GM12878 (cell line): ENCODE data around the gene TPO. TPM values are rescaled to one million over a fixed set of nuclear protein-coding genes. Genes with fewer than 3 reads are reported as not detected.

Experiments used
- ATAC-seq: fragments of 200-7000 bp; cut with Tn5 transposase; 3 replicates; pipeline ENCODE4 v1.9.1; 2020; ENCODE audit warnings: mild to moderate bottlenecking, moderate library complexity
- BruUV-seq: library from RNA; stranded (reverse); fragments of 400-500 nt; replicated peaks from 2 replicates; lab custom pipeline; 2021; lab: Mats Ljungman, UMichigan
- CTCF ChIA-PET: fragments of 300-600 bp; sonication (Branson Sonifier 250); formaldehyde crosslinking; extraction: SDS; loops from one replicate; lab custom pipeline; 2021; ENCODE audit warnings: inconsistent platforms; lab: Yijun Ruan, JAX
- POLR2A ChIA-PET: fragments of 350-600 bp; formaldehyde crosslinking; extraction: SDS; loops from one replicate; lab custom pipeline; 2021; ENCODE audit warnings: inconsistent platforms; lab: Charles Lee
- RAD21 ChIA-PET: fragments of 300-600 bp; sonication (Branson Sonifier 250); formaldehyde crosslinking; loops from one replicate; lab custom pipeline; 2023; ENCODE audit warnings: antibody characterized with exemption; ENCODE audit not compliant: unreplicated experiment; lab: Charles Lee
- SMC1A ChIA-PET: fragments of 300-600 bp; sonication (Branson Sonifier 250); formaldehyde crosslinking; loops from one replicate; lab custom pipeline; 2023; ENCODE audit not compliant: unreplicated experiment, uncharacterized antibody; lab: Charles Lee
- DNase-seq: peaks from one replicate; pipeline ENCODE4 v3.0.0-alpha.2; 2011; ENCODE audit warnings: low read depth, low spot score
- FAIRE-seq: peaks from 3 replicates; lab custom pipeline; 2011; peaks lifted over from hg19 to GRCh38; lab: Jason Lieb, UNC
- H2AFZ ChIP-seq: 2 replicates; pipeline ENCODE4 v1.6.0; 2011; ENCODE audit warnings: low read depth, low read length, control low read depth; ENCODE audit not compliant: control insufficient read depth
- H3K27ac ChIP-seq: 2 replicates; pipeline ENCODE4 v1.5.1; 2011; ENCODE audit warnings: control low read depth; ENCODE audit not compliant: control insufficient read depth, insufficient read depth
- H3K27me3 ChIP-seq, 2 experiments: replicated peaks in 1 of 2; 2 replicates each; pipeline versions ENCODE4 v1.6.0 to v1.6.1; 2011; ENCODE audit warnings: low read length in 1 of 2; ENCODE audit not compliant: control insufficient read depth in 2 of 2, insufficient read depth in 2 of 2
- H3K36me3 ChIP-seq, 2 experiments: 2 replicates each; pipeline ENCODE4 v1.5.1; 2011; ENCODE audit warnings: low read length in 1 of 2; ENCODE audit not compliant: control insufficient read depth in 2 of 2, insufficient read depth in 2 of 2
- H3K4me1 ChIP-seq: 2 replicates; pipeline ENCODE4 v1.6.1; 2011; ENCODE audit warnings: mild to moderate bottlenecking, low read length, moderate library complexity, mixed read lengths; ENCODE audit not compliant: control insufficient read depth, insufficient read depth
- H3K4me2 ChIP-seq: 2 replicates; pipeline ENCODE4 v1.6.0; 2011; ENCODE audit warnings: control low read depth; ENCODE audit not compliant: control insufficient read depth, insufficient read depth
- H3K4me3 ChIP-seq: fragments of 200-600 bp; sonication (generic); 2 replicates; pipeline ENCODE4 v1.5.1; 2016
- H3K79me2 ChIP-seq: 2 replicates; pipeline ENCODE4 v1.6.0; 2011; ENCODE audit warnings: low read length; ENCODE audit not compliant: control insufficient read depth, insufficient read depth
- H3K9ac ChIP-seq: 2 replicates; pipeline ENCODE4 v1.8.0; 2011; ENCODE audit warnings: low read length, control low read depth, mixed read lengths; ENCODE audit not compliant: control insufficient read depth, insufficient read depth
- H3K9me3 ChIP-seq: replicated peaks from 3 replicates; pipeline ENCODE4 v1.5.1; 2011; ENCODE audit warnings: mild to moderate bottlenecking, low read length; ENCODE audit not compliant: control insufficient read depth, insufficient read depth
- H4K20me1 ChIP-seq: 2 replicates; pipeline ENCODE4 v1.6.0; 2011; ENCODE audit not compliant: control insufficient read depth, insufficient read depth
- BRCA1 ChIP-seq: IDR thresholded peaks from 2 replicates; pipeline ENCODE4 v1.6.1; 2011; ENCODE audit warnings: low read depth, low read length, improper control_type of control experiment
- MTA2 ChIP-seq: fragments of 450-650 bp; IDR thresholded peaks from 2 replicates; pipeline ENCODE4 v1.6.1; 2016; ENCODE audit warnings: low read depth, mild to moderate bottlenecking, moderate library complexity
- NRF1 ChIP-seq: conservative IDR thresholded peaks from 2 replicates; pipeline ENCODE4 v1.6.1; 2011; ENCODE audit warnings: mild to moderate bottlenecking, low read depth, low read length, improper control_type of control experiment
- SIN3A ChIP-seq: IDR thresholded peaks from 2 replicates; pipeline ENCODE4 v1.6.1; 2012; ENCODE audit warnings: low read depth, low read length, improper control_type of control experiment
- SIX5 ChIP-seq: IDR thresholded peaks from 2 replicates; pipeline ENCODE4 v1.6.1; 2011; ENCODE audit warnings: mild to moderate bottlenecking, low read depth, low read length, moderate library complexity; ENCODE audit not compliant: severe bottlenecking
- SKIL ChIP-seq: fragments of 450-650 bp; IDR thresholded peaks from 2 replicates; pipeline ENCODE4 v1.6.1; 2017; ENCODE audit warnings: mild to moderate bottlenecking, low read depth, inconsistent platforms; ENCODE audit not compliant: poor library complexity, severe bottlenecking
- SMAD5 ChIP-seq: IDR thresholded peaks from 2 replicates; pipeline ENCODE4 v1.6.1; 2016; ENCODE audit warnings: antibody characterized with exemption, low read depth
- ZNF622 ChIP-seq: fragments of 450-650 bp; IDR thresholded peaks from 2 replicates; pipeline ENCODE4 v1.6.1; 2017; ENCODE audit warnings: mild to moderate bottlenecking, inconsistent platforms
- WGBS: methylation state at CpG from one replicate; pipeline ENCODE4 v1.1.6; 2016; ENCODE audit warnings: low lambda C conversion rate; ENCODE audit not compliant: insufficient replicate concordance, insufficient coverage; ENCODE audit errors: missing lambda C conversion rate; 5-methylcytosine and 5-hydroxymethylcytosine counted together
- in situ Hi-C: fragments of 300-500 bp; cut with MboI; formaldehyde crosslinking; loops from 9 replicates; pipeline ENCODE4 v1.14.3; 2018; ENCODE audit warnings: mixed read lengths
- intact Hi-C: fragments of 100-400 bp; cut with micrococcal nuclease; formaldehyde crosslinking; loops from one replicate; pipeline ENCODE4 v1.14.2; 2022; ENCODE audit not compliant: unreplicated experiment
- polyA plus RNA-seq, 11 experiments: library from polyadenylated mRNA; depleted of rRNA in 4 of 11; unstranded in 6 of 11; stranded (reverse) in 5 of 11; fragments of >200 nt; fragmentation: Nextera tagmentation in 4 of 11; fragmentation: Illumina TruSeq in 1 of 11; extraction: Ambion mirVana in 4 of 11; extraction: Trizol in 1 of 11; gene quantifications; 1 replicate in 1 of 11; 2 replicates in 10 of 11; pipeline versions ENCODE4 v1.2.1 to v1.2.3, GENCODE V29; 2011 to 2016; ENCODE audit warnings: inconsistent platforms in 2 of 11, missing spikeins in 2 of 11, low read depth in 1 of 11
- total RNA-seq, 4 experiments: library from RNA; depleted of rRNA in 3 of 4; stranded (reverse); fragments of >200 nt in 3 of 4; fragmentation: Illumina TruSeq in 1 of 4; extraction: Trizol in 1 of 4; gene quantifications; 2 replicates each; pipeline versions ENCODE4 v1.2.1 to v1.2.3, GENCODE V29; 2013 to 2021
- TF ChIP-seq, protein P1 (sequence below): fragments of 450-650 bp; IDR thresholded peaks from 2 replicates; pipeline ENCODE4 v1.6.1; 2017; ENCODE audit warnings: antibody characterized with exemption, mild to moderate bottlenecking, moderate library complexity

Gene TPO
- total and polyA plus RNA-seq, 10 of the 15 experiments (the other 5 are each of a cell fraction or from before 2014, with no cell fraction given) = 0.07 to 0.11 TPM; not detected in 8

DNA sequence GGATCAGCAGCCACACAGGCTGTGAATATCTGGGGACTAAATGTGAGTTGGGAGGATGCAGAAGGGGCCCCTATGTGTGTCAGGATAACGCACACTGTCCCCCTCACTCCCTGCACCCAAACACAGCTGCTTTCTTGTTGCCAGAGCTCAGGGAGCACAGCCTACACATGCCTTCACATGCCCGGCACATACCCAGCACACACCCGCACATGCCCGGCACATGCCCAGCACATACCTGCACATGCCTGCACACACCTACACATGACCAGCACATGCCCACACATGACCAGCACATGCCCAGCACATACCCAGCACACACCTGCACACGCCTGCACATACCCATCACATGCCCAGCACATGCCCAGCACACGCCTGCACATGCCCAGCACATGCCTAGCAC, 75.6 kb downstream of the TPO start:
- no peak overlapping the region for H3K27ac ChIP-seq
- no peak overlapping the region for H3K4me3 ChIP-seq
- DNase-seq (no peak), FAIRE-seq (no peak), ATAC-seq (no peak)
- in situ Hi-C loops (no loop called here), intact Hi-C loops (no loop called here)
- no peaks in the 10 kb centered on the region for H3K4me1 ChIP-seq
- H3K79me2 ChIP-seq = no peaks in the 10 kb centered on the region
- BruUV-seq = no TSS peak
- SMC1A ChIA-PET = no interaction called here
- POLR2A ChIA-PET = no interaction called here
- 17% methylated on average over 6 of the region's 6 CpGs for WGBS
- H3K36me3 ChIP-seq = no peaks in the 10 kb centered on the region
- no peak overlapping the region for H2AFZ ChIP-seq
- CTCF ChIA-PET = no interaction called here
- H3K9me3 ChIP-seq = no peaks in the 10 kb centered on the region; the same call in 2 of the 3 replicates
- no peaks in the 10 kb centered on the region for H3K27me3 ChIP-seq
- H3K9ac ChIP-seq = no peak overlapping the region
- TF ChIP-seq SKIL = no peak
- no peak for TF ChIP-seq SIX5
- TF ChIP-seq MTA2 = no peak
- TF ChIP-seq, all 136 proteins: peak for 0
- Histone ChIP-seq H4K20me1 (no peaks in the 10 kb centered on the region), H3K4me2 (no peak overlapping the region)
- RAD21 ChIA-PET = no interaction called here

- Histone ChIP-seq H3K79me2 (no peaks in the 10 kb centered on the region), H3K4me3 (no peak overlapping the region), H3K4me1 (no peaks in the 10 kb centered on the region), H3K9me3 (no peaks in the 10 kb centered on the region; the same call in 2 of the 3 replicates), H3K4me2 (no peak overlapping the region), H2AFZ (no peak overlapping the region), H3K27ac (no peak overlapping the region), H3K27me3 (no peaks in the 10 kb centered on the region), H3K9ac (no peak overlapping the region), H3K36me3 (no peaks in the 10 kb centered on the region), H4K20me1 (no peaks in the 10 kb centered on the region)
- 61% methylated on average over 9 of the region's 9 CpGs for WGBS
- ATAC-seq (no peak), FAIRE-seq (no peak), DNase-seq (no peak)
- in situ Hi-C loops = no loop called here
- intact Hi-C loops = no loop called here
- CTCF ChIA-PET = no interaction called here
- POLR2A ChIA-PET = no interaction called here
- SMC1A ChIA-PET = no interaction called here
- no TSS peak for BruUV-seq
- TF ChIP-seq, protein P1, sequence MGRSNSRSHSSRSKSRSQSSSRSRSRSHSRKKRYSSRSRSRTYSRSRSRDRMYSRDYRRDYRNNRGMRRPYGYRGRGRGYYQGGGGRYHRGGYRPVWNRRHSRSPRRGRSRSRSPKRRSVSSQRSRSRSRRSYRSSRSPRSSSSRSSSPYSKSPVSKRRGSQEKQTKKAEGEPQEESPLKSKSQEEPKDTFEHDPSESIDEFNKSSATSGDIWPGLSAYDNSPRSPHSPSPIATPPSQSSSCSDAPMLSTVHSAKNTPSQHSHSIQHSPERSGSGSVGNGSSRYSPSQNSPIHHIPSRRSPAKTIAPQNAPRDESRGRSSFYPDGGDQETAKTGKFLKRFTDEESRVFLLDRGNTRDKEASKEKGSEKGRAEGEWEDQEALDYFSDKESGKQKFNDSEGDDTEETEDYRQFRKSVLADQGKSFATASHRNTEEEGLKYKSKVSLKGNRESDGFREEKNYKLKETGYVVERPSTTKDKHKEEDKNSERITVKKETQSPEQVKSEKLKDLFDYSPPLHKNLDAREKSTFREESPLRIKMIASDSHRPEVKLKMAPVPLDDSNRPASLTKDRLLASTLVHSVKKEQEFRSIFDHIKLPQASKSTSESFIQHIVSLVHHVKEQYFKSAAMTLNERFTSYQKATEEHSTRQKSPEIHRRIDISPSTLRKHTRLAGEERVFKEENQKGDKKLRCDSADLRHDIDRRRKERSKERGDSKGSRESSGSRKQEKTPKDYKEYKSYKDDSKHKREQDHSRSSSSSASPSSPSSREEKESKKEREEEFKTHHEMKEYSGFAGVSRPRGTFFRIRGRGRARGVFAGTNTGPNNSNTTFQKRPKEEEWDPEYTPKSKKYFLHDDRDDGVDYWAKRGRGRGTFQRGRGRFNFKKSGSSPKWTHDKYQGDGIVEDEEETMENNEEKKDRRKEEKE = no peak
- TF ChIP-seq BRCA1 (no peak), SMAD5 (no peak), SIN3A (no peak), ZNF622 (no peak), NRF1 (no peak)
- RAD21 ChIA-PET = no interaction called here
Measured at GRCh38 chr2:1489486-1489885, 76.2 kb downstream of the TPO start.
